ENCODE data around the gene CTNS. TPM values are rescaled to one million over a fixed set of nuclear protein-coding genes. Genes with fewer than 3 reads are reported as not detected.

The CTNS gene
- total RNA-seq, 1 experiment from 2014 or later = 20.4 TPM

- H3K27ac ChIP-seq (ENCODE audit: low read length) = peak overlapping the region; percentile 69
Measured at GRCh38 chr17:3635474-3636153, 946 bp upstream of the CTNS start.

DNA sequence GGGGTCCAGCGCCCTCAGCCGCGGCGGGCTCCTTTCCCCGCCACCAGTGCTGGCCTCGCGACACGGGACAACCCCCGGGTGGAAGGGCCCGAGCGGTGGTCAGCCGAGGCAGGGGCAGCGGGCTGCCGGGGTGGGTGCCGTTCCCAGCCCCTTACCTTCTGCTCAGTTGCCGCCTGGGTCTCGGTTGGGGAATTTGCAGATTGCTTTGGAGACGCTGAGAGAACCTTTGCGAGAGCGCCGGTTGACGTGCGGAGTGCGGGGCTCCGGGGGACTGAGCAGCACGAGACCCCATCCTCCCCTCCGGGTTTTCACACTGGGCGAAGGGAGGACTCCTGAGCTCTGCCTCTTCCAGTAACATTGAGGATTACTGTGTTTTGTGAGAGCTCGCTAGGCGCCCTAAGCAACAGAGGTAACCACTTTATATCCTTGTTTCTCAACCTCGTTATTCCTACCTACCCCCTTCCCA, 381 bp downstream of the CTNS start:
- H3K27me3 ChIP-seq (ENCODE audit: control insufficient read depth, insufficient read depth, low read length) = no peaks in the 10 kb centered on the region
- CTCF ChIA-PET = no interaction called here
- intact Hi-C loops (cut with micrococcal nuclease; ENCODE audit: unreplicated experiment) (no loop called here), in situ Hi-C loops (cut with HindIII; ENCODE audit: low pct_unique_long_range_greater_than_20kb, low sequenced_read_pairs) (no loop called here)
- 0 out of 2 replicates have a peak, but pooled peaks cover 4% of the 10 kb centered on the region for H3K4me1 ChIP-seq (ENCODE audit: control insufficient read depth, insufficient read depth, low read length)
- no peaks in the 10 kb centered on the region for H3K9me3 ChIP-seq (ENCODE audit: control insufficient read depth, insufficient read depth, low read depth, low read length)
- peak overlapping the region; percentile 86 for H3K27ac ChIP-seq (ENCODE audit: low read length)
- DNase-seq (ENCODE audit: low read depth, low spot score) (no peak), ATAC-seq (0 out of 2 replicates have a peak, but pooled peaks have one; percentile 2)
- peaks cover 2% of the 10 kb centered on the region; the same call in 1 of the 2 replicates for H3K36me3 ChIP-seq (ENCODE audit: control insufficient read depth, insufficient read depth, low read length)
- POLR2A ChIA-PET = interaction anchor here (0.5 kb wide), 1 partner anchor 18 kb away, joined by 4 read pairs; no protein-coding TSS in a partner anchor
- no TSS peak for BruUV-seq (replicated peaks)
- TF ChIP-seq REST (IDR thresholded peaks at IDR 0.05; ENCODE audit: insufficient read depth in 1 of 2, low read depth in 2 of 2, low read length in 1 of 2) (no peak), SIN3A (IDR thresholded peaks at IDR 0.05; ENCODE audit: borderline replicate concordance, insufficient read depth, low read depth, low read length) (no peak), CTCF (IDR thresholded peaks at IDR 0.05) (no peak), TCF7L2 (IDR thresholded peaks at IDR 0.05; ENCODE audit: low read depth, low read length) (no peak), POLR2AphosphoS5 (IDR thresholded peaks at IDR 0.05; ENCODE audit: low read depth, low read length) (no peak)
- peak overlapping the region; percentile 80 to 85 for H3K4me3 ChIP-seq (ENCODE audit: low read depth in 2 of 2, low read length in 2 of 2)

More at GRCh38 chr17:3635474-3636153, 946 bp upstream of the CTNS start:
- no peak for TF ChIP-seq CTCF (IDR thresholded peaks at IDR 0.05)
- 0 out of 2 replicates have a peak, but pooled peaks have one; percentile 18 for TF ChIP-seq SIN3A (IDR thresholded peaks at IDR 0.05; ENCODE audit: borderline replicate concordance, insufficient read depth, low read depth, low read length)
- no peak for TF ChIP-seq TCF7L2 (IDR thresholded peaks at IDR 0.05; ENCODE audit: low read depth, low read length)
- Histone ChIP-seq H3K4me1 (ENCODE audit: control insufficient read depth, insufficient read depth, low read length) (0 out of 2 replicates have a peak, but pooled peaks cover 4% of the 10 kb centered on the region), H3K36me3 (ENCODE audit: control insufficient read depth, insufficient read depth, low read length) (peaks cover 2% of the 10 kb centered on the region; the same call in 1 of the 2 replicates), H3K4me3 (ENCODE audit: low read depth in 2 of 2, low read length in 2 of 2) (peak overlapping the region; percentile 80 to 85), H3K27me3 (ENCODE audit: control insufficient read depth, insufficient read depth, low read length) (no peaks in the 10 kb centered on the region), H3K9me3 (ENCODE audit: control insufficient read depth, insufficient read depth, low read depth, low read length) (no peaks in the 10 kb centered on the region)
- ATAC-seq (peak; percentile 20), DNase-seq (ENCODE audit: low read depth, low spot score) (no peak)
- ChIA-PET CTCF (no interaction called here), POLR2A (interaction anchor here (0.6 to 0.8 kb wide), 2 partner anchors 22 to 33 kb away, joined by 3 read pairs; partner anchors contain the start of gene EMC6)
- intact Hi-C loops (cut with micrococcal nuclease; ENCODE audit: unreplicated experiment) = no loop called here
- BruUV-seq (replicated peaks) = no TSS peak
- in situ Hi-C loops (cut with HindIII; ENCODE audit: low pct_unique_long_range_greater_than_20kb, low sequenced_read_pairs) = no loop called here

Measured in Panc1 (cell line).